Chondrocyte (in vitro differentiated cells): ENCODE data around the gene PPP2R5A. TPM values are rescaled to one million over a fixed set of nuclear protein-coding genes. Genes with fewer than 3 reads are reported as not detected.

Experiments used
- DNase-seq: peaks from one replicate; pipeline ENCODE4 v3.0.0; 2021; ENCODE audit warnings: mixed read lengths, low spot score
- H3K27ac Mint-ChIP-seq: one replicate; pipeline ENCODE4 v1.8.0; 2021; ENCODE audit warnings: mild to moderate bottlenecking, moderate library complexity, mixed read lengths; ENCODE audit not compliant: unreplicated experiment
- H3K27me3 Mint-ChIP-seq: 2 replicates; pipeline ENCODE4 v1.8.0; 2021; ENCODE audit warnings: low read depth, mixed read lengths
- H3K36me3 Mint-ChIP-seq: 2 replicates; pipeline ENCODE4 v1.8.0; 2021; ENCODE audit warnings: low read depth, mixed read lengths
- H3K4me1 Mint-ChIP-seq: 2 replicates; pipeline ENCODE4 v1.8.0; 2021; ENCODE audit warnings: low read depth, mild to moderate bottlenecking, mixed read lengths
- H3K4me3 Mint-ChIP-seq: one replicate; pipeline ENCODE4 v1.8.0; 2021; ENCODE audit warnings: mild to moderate bottlenecking, moderate library complexity, mixed read lengths; ENCODE audit not compliant: unreplicated experiment
- H3K9me3 Mint-ChIP-seq: 2 replicates; pipeline ENCODE4 v1.8.0; 2021; ENCODE audit warnings: low read depth, mixed read lengths
- total RNA-seq: library from RNA; stranded (reverse); gene quantifications from 3 replicates; pipeline ENCODE4 v1.2.1, GENCODE V29; 2021
- TF ChIP-seq, protein P1 (sequence below): fragments of 200-600 bp; sonication (generic); IDR thresholded peaks from 2 replicates; pipeline ENCODE4 v1.5.0; 2021; ENCODE audit warnings: antibody characterized with exemption, mild to moderate bottlenecking, moderate library complexity

PPP2R5A gene
- total RNA-seq, 1 donor from 2014 or later, result 16.8 TPM

DNA sequence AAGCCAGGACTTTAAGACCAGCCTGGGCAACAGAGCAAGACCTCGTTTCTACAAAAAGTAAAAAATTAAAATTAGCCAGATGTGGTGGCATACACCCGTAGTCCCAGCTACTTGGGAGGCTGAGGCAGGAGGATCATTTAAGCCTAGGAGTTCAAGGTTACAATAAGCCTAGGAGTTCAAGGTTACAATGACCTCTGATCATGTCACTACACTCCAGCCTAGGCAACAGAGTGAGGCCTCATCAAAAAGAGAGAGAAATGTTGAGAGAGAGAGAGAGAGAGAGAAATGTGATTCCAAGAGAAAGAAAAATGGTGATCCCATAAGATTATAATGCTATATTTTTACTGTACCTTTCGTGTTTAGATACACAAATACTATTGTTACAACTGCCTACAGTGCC lies 69.3 kb downstream of the PPP2R5A start:
- H3K27me3 Mint-ChIP-seq, result no peaks in the 10 kb centered on the region
- H3K9me3 Mint-ChIP-seq, result no peaks in the 10 kb centered on the region
- no peak for DNase-seq
- H3K36me3 Mint-ChIP-seq, result peaks cover 16% of the 10 kb centered on the region
- TF ChIP-seq, protein P1, sequence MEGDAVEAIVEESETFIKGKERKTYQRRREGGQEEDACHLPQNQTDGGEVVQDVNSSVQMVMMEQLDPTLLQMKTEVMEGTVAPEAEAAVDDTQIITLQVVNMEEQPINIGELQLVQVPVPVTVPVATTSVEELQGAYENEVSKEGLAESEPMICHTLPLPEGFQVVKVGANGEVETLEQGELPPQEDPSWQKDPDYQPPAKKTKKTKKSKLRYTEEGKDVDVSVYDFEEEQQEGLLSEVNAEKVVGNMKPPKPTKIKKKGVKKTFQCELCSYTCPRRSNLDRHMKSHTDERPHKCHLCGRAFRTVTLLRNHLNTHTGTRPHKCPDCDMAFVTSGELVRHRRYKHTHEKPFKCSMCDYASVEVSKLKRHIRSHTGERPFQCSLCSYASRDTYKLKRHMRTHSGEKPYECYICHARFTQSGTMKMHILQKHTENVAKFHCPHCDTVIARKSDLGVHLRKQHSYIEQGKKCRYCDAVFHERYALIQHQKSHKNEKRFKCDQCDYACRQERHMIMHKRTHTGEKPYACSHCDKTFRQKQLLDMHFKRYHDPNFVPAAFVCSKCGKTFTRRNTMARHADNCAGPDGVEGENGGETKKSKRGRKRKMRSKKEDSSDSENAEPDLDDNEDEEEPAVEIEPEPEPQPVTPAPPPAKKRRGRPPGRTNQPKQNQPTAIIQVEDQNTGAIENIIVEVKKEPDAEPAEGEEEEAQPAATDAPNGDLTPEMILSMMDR, result no peak
- no peaks in the 10 kb centered on the region for H3K4me1 Mint-ChIP-seq
- H3K4me3 Mint-ChIP-seq, result no peak overlapping the region
- no peak overlapping the region for H3K27ac Mint-ChIP-seq

GRCh38 chr1:212355230-212355969 lies 70.2 kb downstream of the PPP2R5A start:
- Mint-ChIP-seq H3K9me3 (no peaks in the 10 kb centered on the region), H3K4me1 (no peaks in the 10 kb centered on the region), H3K27ac (no peak overlapping the region), H3K4me3 (no peak overlapping the region), H3K27me3 (no peaks in the 10 kb centered on the region), H3K36me3 (peaks cover 15% of the 10 kb centered on the region)
- TF ChIP-seq, protein P1, result no peak
- DNase-seq, result no peak

GRCh38 chr1:212359794-212360479 lies 74.7 kb downstream of the PPP2R5A start:
- no peak overlapping the region for H3K4me3 Mint-ChIP-seq
- no peak for DNase-seq
- peaks cover 7% of the 10 kb centered on the region for H3K36me3 Mint-ChIP-seq
- H3K9me3 Mint-ChIP-seq, result no peaks in the 10 kb centered on the region
- TF ChIP-seq, protein P1, result no peak
- H3K4me1 Mint-ChIP-seq, result no peaks in the 10 kb centered on the region
- H3K27me3 Mint-ChIP-seq, result no peaks in the 10 kb centered on the region
- H3K27ac Mint-ChIP-seq, result no peak overlapping the region

DNA sequence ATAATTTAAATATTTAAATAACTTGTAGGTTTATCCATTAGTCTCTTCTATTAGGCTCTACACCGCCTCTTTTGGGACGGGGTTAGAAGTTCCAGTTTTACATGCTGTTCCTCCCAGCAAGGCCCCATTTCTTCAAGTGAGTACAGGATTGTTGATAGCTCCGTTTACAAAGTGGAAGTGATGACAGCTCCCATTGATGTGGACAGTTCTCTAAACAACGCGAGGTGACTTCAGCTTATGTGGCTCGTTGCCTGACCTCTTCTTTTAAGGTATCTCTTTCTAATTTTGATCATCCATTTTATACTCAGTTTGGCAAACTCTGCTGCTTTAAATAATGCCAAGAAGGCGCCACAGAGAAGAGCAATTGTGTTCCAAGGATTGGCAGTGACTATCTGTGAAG lies 79.8 kb downstream of the PPP2R5A start:
- no peak overlapping the region for H3K4me3 Mint-ChIP-seq
- TF ChIP-seq, protein P1, result no peak
- H3K36me3 Mint-ChIP-seq, result peaks cover 11% of the 10 kb centered on the region
- DNase-seq, result no peak
- H3K4me1 Mint-ChIP-seq, result no peaks in the 10 kb centered on the region
- no peaks in the 10 kb centered on the region for H3K27me3 Mint-ChIP-seq
- no peak overlapping the region for H3K27ac Mint-ChIP-seq
- no peaks in the 10 kb centered on the region for H3K9me3 Mint-ChIP-seq

- no peaks in the 10 kb centered on the region for H3K4me1 Mint-ChIP-seq
- H3K27me3 Mint-ChIP-seq, result no peaks in the 10 kb centered on the region
- DNase-seq, result no peak
- peaks cover 18% of the 10 kb centered on the region for H3K36me3 Mint-ChIP-seq
- no peak overlapping the region for H3K4me3 Mint-ChIP-seq
- no peak overlapping the region for H3K27ac Mint-ChIP-seq
- no peaks in the 10 kb centered on the region for H3K9me3 Mint-ChIP-seq
- TF ChIP-seq, protein P1, result no peak
Measured at GRCh38 chr1:212366901-212367300, 81.7 kb downstream of the PPP2R5A start.
